Spleen (tissue), 7 donors: ENCODE measurements around the gene ASPG.

ENCODE experiments used
- POLR2AphosphoS5 ChIP-seq, 3 donors: sonication (generic); formaldehyde crosslinking; IDR thresholded peaks; one replicate each; pipeline ENCODE4 v1.5.1; 2017; ENCODE audit warnings: antibody characterized with exemption in 3 of 3
- TF ChIP-seq, protein P1 (sequence below), 11 experiments: fragments of 200-600 bp in 7 of 11; fragments of 450-650 bp in 4 of 11; sonication (generic) in 4 of 11; IDR thresholded peaks in 8 of 11; conservative IDR thresholded peaks in 3 of 11; 1 replicate in 7 of 11; 2 replicates in 4 of 11; pipeline versions ENCODE4 v1.4.0 to v1.8.0; 2016 to 2021; ENCODE audit warnings: antibody characterized with exemption in 11 of 11, inconsistent platforms in 4 of 11, mild to moderate bottlenecking in 1 of 11
- donor health status: DM: no; HTN: no; CAD: no; lungs with moderate emphysema.
- donor health status: DM: no; HTN: no; CAD: no.
- donor health status: DM: no; HTN: no; CAD: no.

DNA sequence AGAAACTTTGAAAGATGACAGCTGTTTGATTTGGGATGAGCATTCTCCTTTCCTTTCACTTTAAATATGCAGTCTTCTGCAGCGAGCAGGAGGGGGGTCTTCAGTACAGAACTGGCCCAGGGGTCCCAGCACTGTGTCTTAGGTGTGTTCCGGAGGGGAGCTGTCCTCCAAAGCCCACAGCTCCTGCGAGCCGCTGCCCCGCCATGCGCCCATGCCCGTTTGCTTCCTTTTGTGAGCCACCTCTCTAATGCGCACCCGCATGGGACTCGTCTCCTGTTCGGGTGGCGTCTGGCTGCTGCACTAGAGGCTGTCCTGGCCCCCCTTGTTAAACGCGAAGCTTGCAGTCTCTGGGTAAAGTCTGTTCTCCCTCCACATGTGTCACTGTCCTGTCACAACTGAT is 48.4 kb upstream of the ASPG start:
- TF ChIP-seq, protein P1, sequence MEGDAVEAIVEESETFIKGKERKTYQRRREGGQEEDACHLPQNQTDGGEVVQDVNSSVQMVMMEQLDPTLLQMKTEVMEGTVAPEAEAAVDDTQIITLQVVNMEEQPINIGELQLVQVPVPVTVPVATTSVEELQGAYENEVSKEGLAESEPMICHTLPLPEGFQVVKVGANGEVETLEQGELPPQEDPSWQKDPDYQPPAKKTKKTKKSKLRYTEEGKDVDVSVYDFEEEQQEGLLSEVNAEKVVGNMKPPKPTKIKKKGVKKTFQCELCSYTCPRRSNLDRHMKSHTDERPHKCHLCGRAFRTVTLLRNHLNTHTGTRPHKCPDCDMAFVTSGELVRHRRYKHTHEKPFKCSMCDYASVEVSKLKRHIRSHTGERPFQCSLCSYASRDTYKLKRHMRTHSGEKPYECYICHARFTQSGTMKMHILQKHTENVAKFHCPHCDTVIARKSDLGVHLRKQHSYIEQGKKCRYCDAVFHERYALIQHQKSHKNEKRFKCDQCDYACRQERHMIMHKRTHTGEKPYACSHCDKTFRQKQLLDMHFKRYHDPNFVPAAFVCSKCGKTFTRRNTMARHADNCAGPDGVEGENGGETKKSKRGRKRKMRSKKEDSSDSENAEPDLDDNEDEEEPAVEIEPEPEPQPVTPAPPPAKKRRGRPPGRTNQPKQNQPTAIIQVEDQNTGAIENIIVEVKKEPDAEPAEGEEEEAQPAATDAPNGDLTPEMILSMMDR (IDR thresholded peaks at IDR 0.05 in 8 of 11, conservative IDR thresholded peaks at IDR 0.05 in 3 of 11): no peak
- TF ChIP-seq POLR2AphosphoS5 (IDR thresholded peaks at IDR 0.05): no peak
